WTC11 (cell line): ENCODE data around the gene PCK2. TPM values are rescaled to one million over a fixed set of nuclear protein-coding genes. Genes with fewer than 3 reads are reported as not detected.

ENCODE experiments used
- ATAC-seq: fragments of 200-7000 bp; cut with Tn5 transposase; 2 replicates; pipeline ENCODE4 v1.10.0; 2021; ENCODE audit warnings: mild to moderate bottlenecking, moderate library complexity
- Bru-seq: library from RNA; stranded (reverse); fragments of 400-500 nt; gene quantifications from one replicate; lab custom pipeline; 2021; lab: Mats Ljungman, UMichigan
- CTCF ChIA-PET: fragments of 300-600 bp; sonication (Branson Sonifier 250); formaldehyde crosslinking; loops from one replicate; lab custom pipeline; 2021; ENCODE audit warnings: antibody characterized with exemption; lab: Charles Lee
- POLR2A ChIA-PET: fragments of 350-600 bp; sonication (Branson Sonifier 250); formaldehyde crosslinking; loops from one replicate; lab custom pipeline; 2021; ENCODE audit warnings: antibody characterized with exemption; lab: Charles Lee
- DNase-seq: peaks from one replicate; pipeline ENCODE4 v3.0.0; 2021; ENCODE audit warnings: low spot score
- H3K27ac Mint-ChIP-seq: 2 replicates; pipeline ENCODE4 v1.8.0; 2021; ENCODE audit warnings: mixed read lengths
- H3K27me3 Mint-ChIP-seq: 2 replicates; pipeline ENCODE4 v1.8.0; 2021; ENCODE audit warnings: low read depth, mild to moderate bottlenecking, moderate library complexity, mixed read lengths
- H3K36me3 Mint-ChIP-seq: 2 replicates; pipeline ENCODE4 v1.8.0; 2021; ENCODE audit warnings: mixed read lengths
- H3K4me1 Mint-ChIP-seq: 2 replicates; pipeline ENCODE4 v1.8.0; 2022; ENCODE audit warnings: mixed read lengths
- H3K4me3 Mint-ChIP-seq: 2 replicates; pipeline ENCODE4 v1.8.0; 2021; ENCODE audit warnings: mild to moderate bottlenecking, moderate library complexity, mixed read lengths
- H3K9me3 Mint-ChIP-seq: 2 replicates; pipeline ENCODE4 v1.8.0; 2021; ENCODE audit warnings: mixed read lengths
- ATF1 ChIP-seq: sonication (generic); formaldehyde crosslinking; IDR thresholded peaks from 2 replicates; pipeline ENCODE4 v1.8.1; 2023; ENCODE audit warnings: mild to moderate bottlenecking, moderate library complexity, missing genetic modification reagents
- EMX1 ChIP-seq: fragments of 250-450 bp; sonication (Bioruptor Pico); IDR thresholded peaks from 2 replicates; pipeline ENCODE4 v1.8.0; 2021; ENCODE audit warnings: mild to moderate bottlenecking
- ESRRA ChIP-seq: sonication (generic); formaldehyde crosslinking; IDR thresholded peaks from 2 replicates; pipeline ENCODE4 v1.8.1; 2022; ENCODE audit warnings: mild to moderate bottlenecking, missing genetic modification reagents, borderline replicate concordance
- GRHL2 ChIP-seq: fragments of 250-450 bp; sonication (Bioruptor Pico); IDR thresholded peaks from 2 replicates; pipeline ENCODE4 v1.8.0; 2022; ENCODE audit warnings: mild to moderate bottlenecking, moderate library complexity; ENCODE audit not compliant: insufficient replicate concordance, severe bottlenecking
- HMGA2 ChIP-seq: fragments of 250-450 bp; sonication (Bioruptor Pico); IDR thresholded peaks from 2 replicates; pipeline ENCODE4 v1.4.0; 2021; ENCODE audit warnings: mild to moderate bottlenecking, moderate library complexity
- KAT7 ChIP-seq: sonication (generic); formaldehyde crosslinking; IDR thresholded peaks from 2 replicates; pipeline ENCODE4 v1.8.1; 2023; ENCODE audit warnings: missing genetic modification reagents, mild to moderate bottlenecking, borderline replicate concordance
- MXD4 ChIP-seq: fragments of 250-450 bp; sonication (Bioruptor Pico); IDR thresholded peaks from 2 replicates; pipeline ENCODE4 v1.8.0; 2021; ENCODE audit warnings: mild to moderate bottlenecking, moderate library complexity, borderline replicate concordance
- NFE2L1 ChIP-seq: sonication (generic); formaldehyde crosslinking; IDR thresholded peaks from 2 replicates; pipeline ENCODE4 v1.8.1; 2023; ENCODE audit warnings: missing genetic modification reagents
- NR3C1 ChIP-seq: sonication (generic); formaldehyde crosslinking; conservative IDR thresholded peaks from 2 replicates; pipeline ENCODE4 v1.8.1; 2023; ENCODE audit warnings: low read depth, mild to moderate bottlenecking, missing genetic modification reagents
- PRRX2 ChIP-seq: fragments of 250-450 bp; sonication (Bioruptor Pico); IDR thresholded peaks from 2 replicates; pipeline ENCODE4 v1.8.0; 2021; ENCODE audit warnings: mild to moderate bottlenecking
- RELA ChIP-seq: sonication (generic); formaldehyde crosslinking; IDR thresholded peaks from 2 replicates; pipeline ENCODE4 v1.8.1; 2022; ENCODE audit warnings: missing genetic modification reagents, mild to moderate bottlenecking, borderline replicate concordance
- RORB ChIP-seq: fragments of 250-450 bp; sonication (Bioruptor Pico); IDR thresholded peaks from 2 replicates; pipeline ENCODE4 v1.9.0; 2021; ENCODE audit warnings: mild to moderate bottlenecking
- SMAD3 ChIP-seq: sonication (generic); formaldehyde crosslinking; IDR thresholded peaks from 2 replicates; pipeline ENCODE4 v1.8.0; 2022; ENCODE audit warnings: missing genetic modification reagents, mild to moderate bottlenecking, borderline replicate concordance
- TP53 ChIP-seq: sonication (generic); formaldehyde crosslinking; IDR thresholded peaks from 2 replicates; pipeline ENCODE4 v1.8.1; 2023; ENCODE audit warnings: mild to moderate bottlenecking, missing genetic modification reagents
- ZBTB21 ChIP-seq: sonication (generic); formaldehyde crosslinking; IDR thresholded peaks from 2 replicates; pipeline ENCODE4 v1.8.1; 2023; ENCODE audit warnings: mild to moderate bottlenecking, missing genetic modification reagents, borderline replicate concordance
- ZNF138 ChIP-seq: sonication (generic); formaldehyde crosslinking; conservative IDR thresholded peaks from 2 replicates; pipeline ENCODE4 v1.8.1; 2022; ENCODE audit warnings: mild to moderate bottlenecking, moderate library complexity, missing genetic modification reagents
- ZNF512 ChIP-seq: sonication (generic); formaldehyde crosslinking; IDR thresholded peaks from 2 replicates; pipeline ENCODE4 v1.8.1; 2022; ENCODE audit warnings: missing genetic modification reagents, borderline replicate concordance
- ZNF671 ChIP-seq: fragments of 250-450 bp; sonication (Bioruptor Pico); IDR thresholded peaks from 2 replicates; pipeline ENCODE4 v1.8.0; 2021; ENCODE audit warnings: mild to moderate bottlenecking
- long read RNA-seq, 3 experiments: library from RNA in 1 of 3; library from capped mRNA in 1 of 3; library from polyadenylated mRNA in 1 of 3; unstranded in 2 of 3; stranded (forward) in 1 of 3; transcript quantifications; one replicate each; pipeline ENCODE4 v2.0.0, GENCODE V29; 2021
- total RNA-seq: library from RNA; stranded (reverse); gene quantifications from 3 replicates; pipeline ENCODE4 v1.2.3, GENCODE V29; 2021
- TF ChIP-seq, protein P1 (sequence below): sonication (generic); formaldehyde crosslinking; IDR thresholded peaks from 2 replicates; pipeline ENCODE4 v1.8.1; 2023; ENCODE audit warnings: mild to moderate bottlenecking, moderate library complexity, missing genetic modification reagents
- TF ChIP-seq, protein P2 (sequence below): sonication (generic); formaldehyde crosslinking; IDR thresholded peaks from 2 replicates; pipeline ENCODE4 v1.8.1; 2023; ENCODE audit warnings: mild to moderate bottlenecking, missing genetic modification reagents, moderate library complexity
- TF ChIP-seq, protein P3 (sequence below): sonication (generic); formaldehyde crosslinking; IDR thresholded peaks from 2 replicates; pipeline ENCODE4 v1.8.1; 2022; ENCODE audit warnings: low read depth, missing genetic modification reagents, borderline replicate concordance
- TF ChIP-seq, protein P4 (sequence below): fragments of 250-450 bp; sonication (Bioruptor Pico); IDR thresholded peaks from 2 replicates; pipeline ENCODE4 v1.9.0; 2021; ENCODE audit warnings: moderate library complexity, mild to moderate bottlenecking, inconsistent platforms, borderline replicate concordance
- TF ChIP-seq, protein P5 (sequence below): sonication (generic); formaldehyde crosslinking; IDR thresholded peaks from 2 replicates; pipeline ENCODE4 v1.8.0; 2022; ENCODE audit warnings: mild to moderate bottlenecking, missing genetic modification reagents
- TF ChIP-seq, protein P6 (sequence below): fragments of 250-450 bp; sonication (Bioruptor Pico); IDR thresholded peaks from 2 replicates; pipeline ENCODE4 v1.9.0; 2021; ENCODE audit warnings: mild to moderate bottlenecking
- TF ChIP-seq, protein P7 (sequence below): sonication (generic); formaldehyde crosslinking; IDR thresholded peaks from 2 replicates; pipeline ENCODE4 v1.8.0; 2022; ENCODE audit warnings: mild to moderate bottlenecking, missing genetic modification reagents

Gene PCK2
- total RNA-seq (51.2 to 67.0 TPM (median 59.2 TPM) in 3 replicates), Bru-seq, nascent RNA (percentile 74 among the genes with signal in this experiment)
- long read RNA-seq, experiment 1, transcript PCK2-201 (10 exons, 2,357 nt), result major isoform, 109 of 173 reads
- long read RNA-seq, experiment 1, transcript PCK2-202 (7 exons, 1,830 nt), result minor isoform, 8 of 173 reads
- long read RNA-seq, experiment 1, partial matches to known transcripts, result 16 of 173 reads
- long read RNA-seq, experiment 1, other reads (novel, unspliced or antisense), result 38 of 173 reads
- long read RNA-seq, experiment 2, transcript PCK2-201 (10 exons, 2,357 nt), result major isoform, 27 of 63 reads
- long read RNA-seq, experiment 2, partial matches to known transcripts, result 15 of 63 reads
- long read RNA-seq, experiment 2, other reads (novel, unspliced or antisense), result 17 of 63 reads
- long read RNA-seq, experiment 3, transcript PCK2-201 (10 exons, 2,357 nt), result major isoform, 49 of 74 reads
- long read RNA-seq, experiment 3, partial matches to known transcripts, result 6 of 74 reads
- long read RNA-seq, experiment 3, other reads (novel, unspliced or antisense), result 17 of 74 reads

DNA sequence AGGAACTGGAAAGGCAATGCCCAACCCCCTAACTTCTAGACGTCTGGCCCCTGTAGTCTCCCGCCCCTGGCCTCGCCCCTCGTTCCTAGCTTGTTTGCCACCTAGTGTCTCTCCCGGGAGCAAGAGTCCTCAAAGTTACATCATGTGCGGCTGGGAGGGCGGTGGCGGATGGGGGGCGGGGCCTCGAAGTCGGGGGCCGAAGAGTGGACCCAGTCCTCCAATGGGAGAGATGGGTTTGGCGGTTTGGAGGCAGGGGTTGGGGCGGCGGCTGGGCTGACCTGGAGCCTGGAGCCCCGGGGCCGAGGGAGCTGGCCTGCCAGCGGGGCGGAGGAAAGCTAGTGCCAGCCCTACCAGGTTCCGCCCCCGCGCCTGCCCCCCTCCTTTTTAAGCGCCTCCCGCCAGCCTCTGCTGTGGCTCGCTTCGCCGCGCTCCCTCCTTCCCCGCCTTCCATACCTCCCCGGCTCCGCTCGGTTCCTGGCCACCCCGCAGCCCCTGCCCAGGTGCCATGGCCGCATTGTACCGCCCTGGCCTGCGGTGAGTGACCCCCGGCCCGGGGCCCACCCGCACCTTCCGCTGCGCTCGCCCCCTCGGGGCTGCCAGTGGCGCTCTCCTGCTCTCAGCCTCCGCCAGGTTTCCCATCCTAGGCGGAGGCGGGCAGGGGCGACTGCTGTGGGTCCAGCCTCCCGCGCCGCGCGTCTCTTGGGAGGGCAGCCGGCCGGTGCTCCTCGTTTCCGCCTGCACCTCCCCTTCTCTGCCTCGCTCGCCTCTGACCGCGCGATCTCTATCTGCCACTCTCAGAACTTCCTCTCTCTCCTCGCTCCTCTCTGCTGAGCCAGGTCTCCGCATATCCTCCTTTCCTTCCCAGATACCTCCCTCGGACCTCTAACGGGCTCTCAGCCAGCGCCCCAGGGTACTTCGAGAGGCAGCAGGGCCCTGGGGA, at the start of gene PCK2:
TSS of gene PCK2 (plus strand) at position 411 of the 940 bp plus-strand sequence. CDS start at position 506, 95 bp downstream.
- DNase-seq (peak; percentile 98), ATAC-seq (peak; percentile 93)
- Mint-ChIP-seq H3K4me3 (peak within 1 kb of the TSS; percentile 98), H3K27me3 (peaks cover 10% of the 10 kb centered on the region), H3K36me3 (peaks cover 11% of the 10 kb centered on the region), H3K4me1 (peaks cover 32% of the 10 kb centered on the region), H3K27ac (peak within 1 kb of the TSS; percentile 98), H3K9me3 (no peaks in the 10 kb centered on the region)
- ChIA-PET CTCF (interaction anchor here (0.5 to 11.7 kb wide), 28 partner anchors 11 to 1299 kb away, joined by 3 to 320 read pairs (median 4); partner anchors contain the start of genes AP1G2, CARMIL3, DCAF11 and EMC9), POLR2A (interaction anchor here (0.6 to 6.5 kb wide), 20 partner anchors 9 to 148 kb away, joined by 3 to 67 read pairs (median 6); partner anchors contain the start of genes CARMIL3, CHMP4A, DCAF11 and EMC9)
- TF ChIP-seq, protein P1, sequence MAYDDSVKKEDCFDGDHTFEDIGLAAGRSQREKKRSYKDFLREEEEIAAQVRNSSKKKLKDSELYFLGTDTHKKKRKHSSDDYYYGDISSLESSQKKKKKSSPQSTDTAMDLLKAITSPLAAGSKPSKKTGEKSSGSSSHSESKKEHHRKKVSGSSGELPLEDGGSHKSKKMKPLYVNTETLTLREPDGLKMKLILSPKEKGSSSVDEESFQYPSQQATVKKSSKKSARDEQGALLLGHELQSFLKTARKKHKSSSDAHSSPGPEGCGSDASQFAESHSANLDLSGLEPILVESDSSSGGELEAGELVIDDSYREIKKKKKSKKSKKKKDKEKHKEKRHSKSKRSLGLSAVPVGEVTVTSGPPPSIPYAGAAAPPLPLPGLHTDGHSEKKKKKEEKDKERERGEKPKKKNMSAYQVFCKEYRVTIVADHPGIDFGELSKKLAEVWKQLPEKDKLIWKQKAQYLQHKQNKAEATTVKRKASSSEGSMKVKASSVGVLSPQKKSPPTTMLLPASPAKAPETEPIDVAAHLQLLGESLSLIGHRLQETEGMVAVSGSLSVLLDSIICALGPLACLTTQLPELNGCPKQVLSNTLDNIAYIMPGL, result no peak; the same call in 1 of the 2 replicates
- TF ChIP-seq ATF1 (CRISPR knock-in tag) (no peak), RORB (CRISPR knock-in tag) (no peak), PRRX2 (CRISPR knock-in tag) (no peak; the same call in 1 of the 2 replicates), NFE2L1 (CRISPR knock-in tag) (no peak; the same call in 1 of the 2 replicates), ESRRA (CRISPR knock-in tag) (no peak), NR3C1 (CRISPR knock-in tag) (0 out of 2 replicates have a peak, but pooled peaks have one; percentile 70), ZNF512 (CRISPR knock-in tag) (no peak), SMAD3 (CRISPR knock-in tag) (no peak), ZNF138 (CRISPR knock-in tag) (no peak; the same call in 1 of the 2 replicates), ZBTB21 (CRISPR knock-in tag) (no peak), KAT7 (CRISPR knock-in tag) (peak; percentile 88), RELA (CRISPR knock-in tag) (peak; percentile 72; the same call in 1 of the 2 replicates), EMX1 (0 out of 2 replicates have a peak, but pooled peaks have one; percentile 3), MXD4 (no peak), HMGA2 (CRISPR knock-in tag) (no peak), GRHL2 (CRISPR knock-in tag) (no peak), TP53 (CRISPR knock-in tag) (peak; percentile 65; the same call in 1 of the 2 replicates), ZNF671 (CRISPR knock-in tag) (peak; percentile 67; the same call in 1 of the 2 replicates)
- TF ChIP-seq, protein P2, sequence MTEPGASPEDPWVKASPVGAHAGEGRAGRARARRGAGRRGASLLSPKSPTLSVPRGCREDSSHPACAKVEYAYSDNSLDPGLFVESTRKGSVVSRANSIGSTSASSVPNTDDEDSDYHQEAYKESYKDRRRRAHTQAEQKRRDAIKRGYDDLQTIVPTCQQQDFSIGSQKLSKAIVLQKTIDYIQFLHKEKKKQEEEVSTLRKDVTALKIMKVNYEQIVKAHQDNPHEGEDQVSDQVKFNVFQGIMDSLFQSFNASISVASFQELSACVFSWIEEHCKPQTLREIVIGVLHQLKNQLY (CRISPR knock-in tag), result no peak
- TF ChIP-seq, protein P3, sequence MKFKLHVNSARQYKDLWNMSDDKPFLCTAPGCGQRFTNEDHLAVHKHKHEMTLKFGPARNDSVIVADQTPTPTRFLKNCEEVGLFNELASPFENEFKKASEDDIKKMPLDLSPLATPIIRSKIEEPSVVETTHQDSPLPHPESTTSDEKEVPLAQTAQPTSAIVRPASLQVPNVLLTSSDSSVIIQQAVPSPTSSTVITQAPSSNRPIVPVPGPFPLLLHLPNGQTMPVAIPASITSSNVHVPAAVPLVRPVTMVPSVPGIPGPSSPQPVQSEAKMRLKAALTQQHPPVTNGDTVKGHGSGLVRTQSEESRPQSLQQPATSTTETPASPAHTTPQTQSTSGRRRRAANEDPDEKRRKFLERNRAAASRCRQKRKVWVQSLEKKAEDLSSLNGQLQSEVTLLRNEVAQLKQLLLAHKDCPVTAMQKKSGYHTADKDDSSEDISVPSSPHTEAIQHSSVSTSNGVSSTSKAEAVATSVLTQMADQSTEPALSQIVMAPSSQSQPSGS, result no peak
- TF ChIP-seq, protein P4, sequence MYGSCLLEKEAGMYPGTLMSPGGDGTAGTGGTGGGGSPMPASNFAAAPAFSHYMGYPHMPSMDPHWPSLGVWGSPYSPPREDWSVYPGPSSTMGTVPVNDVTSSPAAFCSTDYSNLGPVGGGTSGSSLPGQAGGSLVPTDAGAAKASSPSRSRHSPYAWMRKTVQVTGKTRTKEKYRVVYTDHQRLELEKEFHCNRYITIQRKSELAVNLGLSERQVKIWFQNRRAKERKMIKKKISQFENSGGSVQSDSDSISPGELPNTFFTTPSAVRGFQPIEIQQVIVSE, result no peak
- TF ChIP-seq, protein P5, sequence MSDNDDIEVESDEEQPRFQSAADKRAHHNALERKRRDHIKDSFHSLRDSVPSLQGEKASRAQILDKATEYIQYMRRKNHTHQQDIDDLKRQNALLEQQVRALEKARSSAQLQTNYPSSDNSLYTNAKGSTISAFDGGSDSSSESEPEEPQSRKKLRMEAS, result peak; percentile 68
- TF ChIP-seq, protein P6, sequence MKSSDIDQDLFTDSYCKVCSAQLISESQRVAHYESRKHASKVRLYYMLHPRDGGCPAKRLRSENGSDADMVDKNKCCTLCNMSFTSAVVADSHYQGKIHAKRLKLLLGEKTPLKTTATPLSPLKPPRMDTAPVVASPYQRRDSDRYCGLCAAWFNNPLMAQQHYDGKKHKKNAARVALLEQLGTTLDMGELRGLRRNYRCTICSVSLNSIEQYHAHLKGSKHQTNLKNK (CRISPR knock-in tag), result no peak
- TF ChIP-seq, protein P7, sequence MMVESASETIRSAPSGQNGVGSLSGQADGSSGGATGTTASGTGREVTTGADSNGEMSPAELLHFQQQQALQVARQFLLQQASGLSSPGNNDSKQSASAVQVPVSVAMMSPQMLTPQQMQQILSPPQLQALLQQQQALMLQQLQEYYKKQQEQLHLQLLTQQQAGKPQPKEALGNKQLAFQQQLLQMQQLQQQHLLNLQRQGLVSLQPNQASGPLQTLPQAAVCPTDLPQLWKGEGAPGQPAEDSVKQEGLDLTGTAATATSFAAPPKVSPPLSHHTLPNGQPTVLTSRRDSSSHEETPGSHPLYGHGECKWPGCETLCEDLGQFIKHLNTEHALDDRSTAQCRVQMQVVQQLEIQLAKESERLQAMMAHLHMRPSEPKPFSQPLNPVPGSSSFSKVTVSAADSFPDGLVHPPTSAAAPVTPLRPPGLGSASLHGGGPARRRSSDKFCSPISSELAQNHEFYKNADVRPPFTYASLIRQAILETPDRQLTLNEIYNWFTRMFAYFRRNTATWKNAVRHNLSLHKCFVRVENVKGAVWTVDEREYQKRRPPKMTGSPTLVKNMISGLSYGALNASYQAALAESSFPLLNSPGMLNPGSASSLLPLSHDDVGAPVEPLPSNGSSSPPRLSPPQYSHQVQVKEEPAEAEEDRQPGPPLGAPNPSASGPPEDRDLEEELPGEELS, result peak; percentile 25; the same call in 1 of the 2 replicates
